ENCODE data around the gene PCDH9. TPM values are rescaled to one million over a fixed set of nuclear protein-coding genes. Genes with fewer than 3 reads are reported as not detected.

PCDH9 gene
- total RNA-seq, 1 experiment from 2014 or later, result 0.12 TPM

- no peak for DNase-seq (ENCODE audit: low read depth)
Measured at GRCh38 chr13:66530158-66530557, 700.0 kb downstream of the PCDH9 start.

DNA sequence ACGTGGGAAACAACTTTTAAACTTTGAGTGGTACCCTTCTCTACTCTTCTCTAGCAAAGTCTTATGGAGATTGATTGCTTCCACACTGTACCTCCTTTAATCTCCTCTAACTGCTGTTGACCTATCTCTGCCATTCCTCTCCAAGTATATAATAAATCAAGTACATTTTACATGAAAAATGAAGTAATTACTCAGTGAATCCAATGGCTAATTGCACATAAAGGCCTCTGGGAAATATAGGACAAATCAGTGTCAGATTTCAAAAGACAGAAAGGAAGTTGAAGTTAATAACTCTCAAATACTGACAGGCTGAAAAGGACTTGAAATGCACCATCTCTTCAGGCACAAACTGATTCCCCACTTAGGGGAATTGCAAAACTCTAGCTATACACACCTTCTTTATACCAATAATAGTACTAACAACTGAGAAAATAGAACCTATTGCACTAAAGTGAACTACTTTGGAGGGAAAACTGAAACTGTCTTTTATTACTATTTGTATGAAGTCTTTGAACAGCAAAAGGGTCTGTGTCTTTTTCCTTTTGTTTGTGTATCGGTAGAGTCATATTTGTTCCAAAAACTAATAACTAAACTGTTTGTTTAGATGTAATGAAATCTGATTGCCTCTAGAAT, 701.1 kb downstream of the PCDH9 start:
- DNase-seq (ENCODE audit: low read depth), result no peak

GRCh38 chr13:66528180-66528579, 702.0 kb downstream of the PCDH9 start:
- DNase-seq (ENCODE audit: low read depth), result no peak

DNA sequence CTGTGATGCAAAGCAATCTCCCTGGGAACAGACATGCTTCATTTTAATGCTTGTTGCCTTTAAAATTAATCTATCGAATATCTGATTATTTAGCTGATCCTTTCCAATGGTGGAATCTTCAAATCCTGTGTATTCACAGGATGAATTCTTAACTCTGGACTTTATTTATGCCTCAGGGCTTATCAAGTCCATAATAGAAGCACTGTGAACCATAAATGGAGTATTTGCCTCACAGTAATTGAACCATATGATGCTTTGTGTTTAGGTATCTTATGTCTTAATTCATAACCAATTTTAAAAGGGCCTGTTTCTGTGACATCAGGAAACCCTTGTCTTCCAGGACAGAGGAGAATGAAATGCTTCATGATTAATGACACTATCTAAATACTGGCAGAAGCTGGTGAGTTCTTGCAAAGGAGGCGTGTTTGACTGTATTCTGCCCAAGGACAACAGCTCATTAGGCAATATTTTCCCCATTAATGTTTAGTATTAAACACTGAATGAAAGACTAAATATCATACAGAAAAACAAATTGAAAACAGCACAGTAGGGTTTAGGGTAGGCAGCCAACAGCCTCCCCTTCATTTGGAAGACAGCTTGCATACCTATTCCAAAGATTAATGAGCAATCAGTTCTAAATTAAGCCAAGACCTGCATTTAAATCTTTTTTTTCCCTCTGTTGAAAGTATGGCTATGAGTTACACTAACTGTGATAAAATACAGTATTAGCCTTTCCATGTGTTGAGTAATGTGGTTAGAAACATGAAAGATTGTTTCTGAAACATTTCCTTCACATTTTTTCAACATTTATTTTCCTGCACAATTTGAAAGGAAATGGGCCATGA, 709.4 kb downstream of the PCDH9 start:
- DNase-seq (ENCODE audit: low read depth), result no peak

DNA sequence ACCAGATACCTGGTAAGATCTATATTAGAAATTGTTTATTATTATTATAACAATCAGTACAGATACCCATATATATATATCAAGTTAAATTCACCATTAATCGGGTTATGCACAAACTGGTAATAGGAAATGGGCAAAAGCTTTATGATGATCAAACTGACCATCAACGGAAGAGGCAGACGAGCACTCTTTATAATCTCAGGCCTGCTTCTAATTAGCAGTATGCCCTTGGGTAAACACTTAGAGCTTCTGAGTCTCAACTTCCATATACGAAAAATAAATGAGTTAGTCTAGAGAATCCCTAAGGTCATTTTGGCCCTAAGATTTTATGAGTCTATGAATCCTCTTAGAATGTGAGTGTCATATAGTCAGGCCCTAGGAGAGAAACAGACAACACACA, 710.9 kb downstream of the PCDH9 start:
- DNase-seq (ENCODE audit: low read depth), result no peak

- DNase-seq (ENCODE audit: low read depth), result no peak
Measured at GRCh38 chr13:66518068-66518467, 712.1 kb downstream of the PCDH9 start.

DNA sequence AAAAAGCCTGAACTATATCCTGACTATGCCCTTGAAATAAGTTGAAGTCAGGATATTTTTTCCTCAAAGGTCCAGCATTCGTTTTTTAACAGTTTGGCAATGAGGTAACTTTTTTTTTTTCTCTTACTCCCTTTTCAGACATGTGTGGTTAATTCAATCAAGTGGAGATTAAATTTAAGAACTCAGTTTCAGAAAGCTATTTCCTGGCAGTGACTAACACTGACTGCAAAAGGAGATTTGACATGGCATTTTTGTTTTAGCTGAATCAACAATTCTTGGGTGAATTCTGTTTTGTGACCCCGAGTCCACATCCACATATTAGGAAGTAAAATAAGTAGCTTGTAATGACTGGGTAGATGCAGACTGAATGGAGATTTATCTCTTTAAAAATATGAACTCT, 716.4 kb downstream of the PCDH9 start:
- DNase-seq (ENCODE audit: low read depth), result no peak

DNA sequence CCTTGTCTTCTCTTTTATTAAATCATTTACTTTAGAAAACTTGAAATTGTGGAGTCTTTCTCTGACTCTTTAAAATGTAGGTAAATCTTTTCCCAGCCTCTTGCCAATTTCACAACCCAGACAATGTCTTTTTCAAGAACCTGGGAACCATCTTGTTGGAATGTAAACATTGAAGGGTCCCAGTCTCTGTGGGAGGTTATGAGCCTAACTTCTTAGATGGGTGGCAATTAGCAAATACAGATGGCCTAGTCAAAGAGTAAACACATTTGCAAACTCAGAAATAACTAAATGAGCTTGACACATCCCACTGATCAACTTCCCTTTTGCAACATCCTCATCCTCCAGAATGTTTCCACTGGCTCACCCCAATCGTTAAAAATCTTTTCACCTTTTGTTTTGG, 721.0 kb downstream of the PCDH9 start:
- no peak for DNase-seq (ENCODE audit: low read depth)

DNA sequence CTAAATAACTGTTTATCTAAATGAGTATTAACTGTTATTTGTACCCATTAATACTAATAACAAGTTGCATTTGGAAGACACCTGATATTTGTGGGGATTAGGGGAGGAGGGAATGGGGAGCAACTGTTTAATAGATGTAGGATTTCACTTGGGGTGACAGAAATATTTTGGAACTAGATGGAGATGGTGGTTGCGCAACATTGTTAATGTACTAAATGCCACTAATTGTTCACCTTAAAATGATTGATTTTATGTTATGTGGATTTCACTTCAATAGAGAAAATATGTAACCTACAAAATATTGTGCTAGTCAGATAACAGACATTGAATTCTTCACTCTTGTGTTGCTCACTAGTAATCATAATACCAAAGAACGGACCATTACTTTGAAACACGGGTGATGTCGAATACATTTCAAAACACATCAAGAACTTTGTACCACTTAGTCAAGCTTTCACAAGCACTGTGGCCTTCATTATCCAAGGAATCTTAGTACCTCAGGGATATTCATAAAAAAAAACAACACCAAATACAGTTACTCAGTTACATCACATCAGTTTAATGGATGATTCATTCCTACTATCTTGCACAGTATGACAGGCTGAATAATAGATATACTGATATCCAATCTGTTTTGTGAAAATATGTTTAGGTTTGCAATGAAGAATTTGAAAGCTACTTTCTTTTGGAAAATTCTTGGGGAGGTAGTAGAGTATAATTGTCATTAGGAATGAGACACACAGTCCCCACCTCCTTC, 721.8 kb downstream of the PCDH9 start:
- no peak for DNase-seq (ENCODE audit: low read depth)

DNA sequence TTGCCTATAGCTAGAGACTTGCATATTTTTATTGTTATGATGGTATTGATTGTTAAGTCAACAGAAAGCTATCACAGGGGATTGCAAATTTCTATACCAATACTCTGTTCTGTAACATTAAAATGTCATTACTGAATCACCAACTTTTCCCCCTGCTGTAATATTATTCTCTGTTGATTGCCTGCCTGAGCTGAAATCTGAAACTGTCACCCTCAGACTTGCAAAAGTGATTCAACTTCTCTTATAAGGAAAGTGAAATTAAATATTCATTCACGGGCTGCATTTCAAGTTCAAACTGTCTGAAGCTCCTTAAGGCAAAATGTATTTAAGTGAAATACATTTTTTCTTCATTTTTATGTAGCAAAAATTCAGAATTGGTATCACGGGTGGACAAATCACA, 723.2 kb downstream of the PCDH9 start:
- DNase-seq (ENCODE audit: low read depth), result no peak

DNA sequence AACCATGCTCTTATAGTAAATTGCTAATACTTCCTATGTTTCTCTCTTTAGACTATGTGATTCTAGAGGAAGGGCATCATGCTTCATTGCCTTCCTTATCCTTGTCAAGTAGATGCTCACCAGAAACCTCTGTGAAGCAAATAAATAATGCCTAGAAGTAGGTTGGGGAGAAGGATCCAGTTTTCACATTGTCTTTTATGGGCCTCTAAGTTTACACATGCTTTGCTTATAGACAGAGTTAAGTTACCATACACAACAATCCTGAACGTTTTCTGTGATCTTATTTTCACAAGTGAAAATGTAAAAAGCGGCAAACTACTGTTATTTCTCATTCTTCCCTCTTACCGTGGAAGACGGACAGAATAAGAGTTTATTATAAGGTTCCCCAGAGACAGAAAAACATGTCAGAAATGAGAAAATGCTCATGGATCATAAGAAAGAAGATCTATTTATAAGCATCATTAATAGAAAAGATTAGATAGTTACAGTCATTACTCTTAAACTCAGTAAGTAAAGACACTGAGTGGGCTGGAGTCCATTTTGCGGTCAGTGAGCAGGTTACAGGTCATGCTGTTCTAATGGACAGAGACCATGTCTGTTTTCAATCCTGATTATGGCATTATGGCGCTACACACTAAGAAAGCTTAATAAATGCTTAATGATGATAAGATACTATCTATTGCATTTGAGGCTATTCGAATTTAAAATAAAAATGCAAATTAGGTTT, 723.9 kb downstream of the PCDH9 start:
- DNase-seq (ENCODE audit: low read depth), result no peak

- DNase-seq (ENCODE audit: low read depth), result no peak
Measured at GRCh38 chr13:66503890-66504289, 726.2 kb downstream of the PCDH9 start.

DNA sequence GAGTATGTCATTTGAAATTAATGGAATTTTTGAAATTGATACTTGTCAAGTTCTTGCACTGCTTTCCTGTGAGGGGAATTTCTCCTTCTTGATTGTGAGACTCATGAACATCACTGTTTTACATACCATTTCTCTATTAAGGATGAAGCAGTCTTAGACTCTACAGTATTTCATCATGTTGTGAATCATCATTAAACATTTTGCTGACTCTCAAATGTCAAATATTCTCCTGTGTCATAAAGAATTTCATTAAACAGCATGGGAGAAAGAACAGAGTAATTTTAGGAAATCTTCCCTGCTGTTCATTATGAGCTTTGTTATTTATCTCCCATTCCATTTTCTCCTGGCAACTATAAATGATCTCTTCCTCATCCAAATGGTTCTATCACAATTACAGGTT, 729.0 kb downstream of the PCDH9 start:
- DNase-seq (ENCODE audit: low read depth), result no peak

- no peak for DNase-seq (ENCODE audit: low read depth)
Measured at GRCh38 chr13:66492479-66492878, 737.7 kb downstream of the PCDH9 start.

- no peak for DNase-seq (ENCODE audit: low read depth)
Measured at GRCh38 chr13:66491251-66491650, 738.9 kb downstream of the PCDH9 start.

DNA sequence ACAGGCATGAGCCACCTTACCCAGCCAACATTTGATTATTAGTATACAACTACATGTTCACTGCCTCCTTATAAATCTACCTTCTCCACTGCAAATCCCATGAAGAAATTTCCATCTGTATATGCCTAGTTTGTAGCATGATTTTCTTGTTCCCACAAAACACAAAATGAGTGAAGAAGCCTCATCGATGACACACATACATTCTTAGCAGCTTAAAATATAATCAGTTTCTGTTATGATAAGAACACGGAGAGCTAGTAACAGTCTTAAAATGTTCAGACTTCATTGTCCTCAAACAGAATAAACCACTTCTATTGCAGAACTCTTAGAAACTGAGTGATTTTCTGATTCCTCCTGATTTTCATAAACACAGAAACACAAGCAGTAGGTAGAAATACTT, 740.5 kb downstream of the PCDH9 start:
- DNase-seq (ENCODE audit: low read depth), result no peak

DNA sequence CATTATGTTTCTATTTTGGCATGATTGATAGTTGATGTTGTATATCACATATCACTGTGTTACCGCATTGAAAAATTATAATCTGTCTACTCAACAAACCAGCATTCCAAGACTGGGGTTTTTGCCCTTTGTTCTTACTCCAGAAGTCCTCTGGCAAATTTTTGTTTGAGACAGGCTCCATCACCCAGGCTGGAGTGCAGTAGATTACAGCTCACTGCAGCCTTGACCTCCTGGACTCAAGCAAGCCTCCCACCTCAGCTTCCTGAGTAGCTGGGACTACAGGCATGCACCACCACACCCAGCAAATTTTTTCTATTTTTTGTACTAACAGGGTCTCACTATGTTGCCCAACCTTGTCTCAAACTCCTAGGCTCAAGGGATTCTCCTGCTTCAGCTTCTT, 741.0 kb downstream of the PCDH9 start:
- DNase-seq (ENCODE audit: low read depth), result no peak

DNA sequence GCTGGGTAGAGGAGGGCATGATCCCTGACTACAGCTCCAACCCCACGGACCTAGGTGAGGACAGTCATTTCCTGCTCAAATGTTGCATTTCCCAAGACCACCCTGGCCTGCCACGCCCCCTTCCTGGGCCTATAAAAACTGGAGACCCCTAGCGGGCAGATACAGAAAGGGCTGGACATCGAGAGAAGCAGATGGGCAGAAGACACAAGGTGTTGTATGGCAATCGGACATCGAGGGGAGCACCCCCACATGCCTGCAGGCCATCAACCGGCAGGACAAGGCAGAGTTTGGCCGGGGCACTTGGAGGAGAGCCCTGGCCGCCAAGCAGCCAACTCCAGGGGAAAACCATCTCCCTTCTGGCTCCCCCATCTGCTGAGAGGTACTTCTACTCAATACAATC, 746.4 kb downstream of the PCDH9 start:
- DNase-seq (ENCODE audit: low read depth), result no peak

DNA sequence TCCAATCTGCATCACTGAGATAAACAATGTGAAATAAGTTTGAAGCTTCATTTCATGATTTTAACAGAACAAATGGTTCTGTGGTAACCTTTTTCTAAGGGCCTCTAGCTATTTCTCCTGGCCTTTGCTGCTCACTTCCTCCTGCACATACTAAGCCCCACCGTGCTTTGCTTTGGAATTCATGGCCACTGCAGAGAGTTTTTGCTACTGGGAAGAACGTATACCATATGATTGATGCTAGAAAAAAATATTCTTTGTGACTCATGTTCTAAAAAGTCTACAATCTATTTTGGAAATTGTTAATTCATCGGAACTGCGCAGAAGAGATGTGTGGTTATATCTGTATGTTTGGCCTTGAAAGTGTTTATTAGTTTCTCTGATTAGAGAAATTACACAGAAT, 747.3 kb downstream of the PCDH9 start:
- no peak for DNase-seq (ENCODE audit: low read depth)

DNA sequence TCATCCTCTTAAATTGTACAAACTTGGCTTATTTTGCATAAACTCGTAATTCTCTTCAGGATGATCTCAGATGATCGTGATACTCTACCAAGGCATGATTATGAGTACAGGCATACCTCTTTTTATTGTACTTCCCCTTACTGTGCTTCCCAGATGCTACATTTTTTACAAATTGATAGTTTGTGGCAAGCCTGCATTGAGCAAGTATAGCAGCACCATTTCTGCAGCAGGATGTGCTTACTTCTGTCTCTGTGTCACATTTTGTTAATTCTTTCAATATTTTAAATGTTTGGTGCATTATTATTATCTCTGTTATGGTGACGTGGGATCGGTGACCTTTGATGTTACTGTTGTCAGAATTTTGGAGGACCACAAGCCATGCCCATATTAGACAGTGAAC, 752.3 kb downstream of the PCDH9 start:
- no peak for DNase-seq (ENCODE audit: low read depth)

GRCh38 chr13:66475061-66475460, 755.1 kb downstream of the PCDH9 start:
- no peak for DNase-seq (ENCODE audit: low read depth)

- no peak for DNase-seq (ENCODE audit: low read depth)
Measured at GRCh38 chr13:66469745-66470144, 760.4 kb downstream of the PCDH9 start.
